Measurements from ENCODE around the gene E2F4. TPM values are rescaled to one million over a fixed set of nuclear protein-coding genes. Genes with fewer than 3 reads are reported as not detected.

The E2F4 gene
- total and polyA plus RNA-seq, 2 donors (not counting 1 experiment from before 2014, with no cell fraction given): 106 to 188 TPM

DNA sequence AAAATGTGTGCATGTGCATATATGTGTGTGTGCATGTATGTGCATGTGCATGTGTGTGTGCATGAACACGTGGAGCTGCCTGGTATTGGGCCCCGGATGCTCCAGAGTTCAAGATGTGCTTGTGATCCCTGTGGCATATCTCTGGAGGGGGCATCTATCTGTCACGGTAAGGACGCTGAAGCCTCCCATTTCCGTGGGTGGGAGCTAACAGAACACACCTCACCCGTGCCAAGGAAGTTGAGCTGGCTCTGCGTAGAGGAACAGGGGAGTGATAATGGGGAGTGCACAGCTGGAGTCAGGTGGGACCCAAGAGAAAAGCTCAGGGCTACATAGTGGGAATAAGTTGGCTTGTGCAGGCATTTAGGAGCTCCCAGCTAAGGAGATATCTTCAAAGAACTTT, 19.7 kb downstream of the E2F4 start:
- H3K36me3 ChIP-seq (replicated peaks in 1 of 2; ENCODE audit: control extremely low read depth in 1 of 2, control insufficient read depth in 1 of 2, extremely low read depth in 1 of 2, insufficient read depth in 2 of 2, low read length in 1 of 2): no peaks in the 10 kb centered on the region
- no peaks in the 10 kb centered on the region for H4K20me1 ChIP-seq (ENCODE audit: control insufficient read depth, insufficient read depth, low read length, poor library complexity, severe bottlenecking)
- no peaks in the 10 kb centered on the region for H3K4me1 ChIP-seq (ENCODE audit: control insufficient read depth in 2 of 2, insufficient read depth in 2 of 2, low read length in 2 of 2)
- H2AFZ ChIP-seq (ENCODE audit: insufficient read depth, low read depth, low read length, poor library complexity, severe bottlenecking): no peak overlapping the region
- POLR2A ChIA-PET: interaction anchor here (0.7 kb wide), 1 partner anchor 186 kb away, joined by 3 read pairs; no protein-coding TSS in a partner anchor
- H3K27ac ChIP-seq (ENCODE audit: low read length in 2 of 2): no peak overlapping the region
- H3K4me3 Mint-ChIP-seq: no peak overlapping the region
- no peaks in the 10 kb centered on the region for H3K4me1 Mint-ChIP-seq
- no peak overlapping the region for H3K9ac ChIP-seq (ENCODE audit: low read length)
- no peaks in the 10 kb centered on the region for H3K27me3 Mint-ChIP-seq
- H3K9me3 Mint-ChIP-seq (ENCODE audit: insufficient read depth): no peaks in the 10 kb centered on the region
- H3K4me2 ChIP-seq (replicated peaks; ENCODE audit: low read depth, low read length, poor library complexity, severe bottlenecking): no peak overlapping the region
- no peaks in the 10 kb centered on the region for H3K9me3 ChIP-seq (ENCODE audit: control extremely low read depth in 1 of 3, control insufficient read depth in 2 of 3, insufficient read depth in 1 of 3, low read length in 2 of 3)
- TF ChIP-seq, protein P1, sequence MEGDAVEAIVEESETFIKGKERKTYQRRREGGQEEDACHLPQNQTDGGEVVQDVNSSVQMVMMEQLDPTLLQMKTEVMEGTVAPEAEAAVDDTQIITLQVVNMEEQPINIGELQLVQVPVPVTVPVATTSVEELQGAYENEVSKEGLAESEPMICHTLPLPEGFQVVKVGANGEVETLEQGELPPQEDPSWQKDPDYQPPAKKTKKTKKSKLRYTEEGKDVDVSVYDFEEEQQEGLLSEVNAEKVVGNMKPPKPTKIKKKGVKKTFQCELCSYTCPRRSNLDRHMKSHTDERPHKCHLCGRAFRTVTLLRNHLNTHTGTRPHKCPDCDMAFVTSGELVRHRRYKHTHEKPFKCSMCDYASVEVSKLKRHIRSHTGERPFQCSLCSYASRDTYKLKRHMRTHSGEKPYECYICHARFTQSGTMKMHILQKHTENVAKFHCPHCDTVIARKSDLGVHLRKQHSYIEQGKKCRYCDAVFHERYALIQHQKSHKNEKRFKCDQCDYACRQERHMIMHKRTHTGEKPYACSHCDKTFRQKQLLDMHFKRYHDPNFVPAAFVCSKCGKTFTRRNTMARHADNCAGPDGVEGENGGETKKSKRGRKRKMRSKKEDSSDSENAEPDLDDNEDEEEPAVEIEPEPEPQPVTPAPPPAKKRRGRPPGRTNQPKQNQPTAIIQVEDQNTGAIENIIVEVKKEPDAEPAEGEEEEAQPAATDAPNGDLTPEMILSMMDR (IDR thresholded peaks at IDR 0.05): no peak
- TF ChIP-seq EZH2 (IDR thresholded peaks at IDR 0.05; ENCODE audit: borderline replicate concordance, insufficient read depth, low read depth, low read length, poor library complexity, severe bottlenecking): no peak
- 98% methylated on average over 7 of the region's 7 CpGs for WGBS (ENCODE audit: insufficient coverage)
- intact Hi-C loops (cut with micrococcal nuclease): no loop called here
- H3K4me3 ChIP-seq (ENCODE audit: control extremely low read depth in 1 of 5, extremely low read depth in 1 of 5, insufficient read depth in 1 of 5, low read depth in 2 of 5, low read length in 4 of 5): no peak overlapping the region
- CTCF ChIA-PET: no interaction called here
- no peak overlapping the region for H3K27ac Mint-ChIP-seq
- H3K27me3 ChIP-seq (replicated peaks in 1 of 4; ENCODE audit: control extremely low read depth in 1 of 4, control insufficient read depth in 3 of 4, insufficient read depth in 4 of 4, low read length in 3 of 4): no peaks in the 10 kb centered on the region
- no peak for ATAC-seq (ENCODE audit: low read depth)
- no peaks in the 10 kb centered on the region for H3K79me2 ChIP-seq (ENCODE audit: control insufficient read depth, insufficient read depth, low read length)
- no peak for DNase-seq

DNA sequence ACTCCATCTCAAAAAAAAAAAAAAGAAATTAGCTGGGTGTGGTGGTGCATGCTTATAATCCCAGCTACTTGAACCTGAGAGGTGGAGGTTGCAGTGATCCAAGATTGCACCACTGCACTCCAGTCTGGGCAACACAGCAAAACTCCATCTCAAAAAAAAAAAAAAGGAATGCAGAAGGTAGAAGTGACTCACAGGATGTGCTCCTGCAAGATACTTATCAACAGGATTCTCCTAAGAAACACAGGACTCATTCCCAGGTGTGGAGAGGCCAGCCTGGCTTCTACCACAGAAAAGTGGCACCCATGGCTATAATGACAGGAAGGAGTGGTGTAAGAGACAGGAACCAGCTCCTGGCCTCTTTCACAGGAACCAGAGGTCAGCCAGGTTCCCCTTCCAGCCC, 20.8 kb downstream of the E2F4 start:
- no peak for DNase-seq
- no peak overlapping the region for H3K4me3 ChIP-seq (ENCODE audit: control extremely low read depth in 1 of 5, extremely low read depth in 1 of 5, insufficient read depth in 1 of 5, low read depth in 2 of 5, low read length in 4 of 5)
- H2AFZ ChIP-seq (ENCODE audit: insufficient read depth, low read depth, low read length, poor library complexity, severe bottlenecking): no peak overlapping the region
- H3K9me3 Mint-ChIP-seq (ENCODE audit: insufficient read depth): no peaks in the 10 kb centered on the region
- no peaks in the 10 kb centered on the region for H3K27me3 Mint-ChIP-seq
- no peaks in the 10 kb centered on the region for H3K27me3 ChIP-seq (replicated peaks in 1 of 4; ENCODE audit: control extremely low read depth in 1 of 4, control insufficient read depth in 3 of 4, insufficient read depth in 4 of 4, low read length in 3 of 4)
- ChIA-PET POLR2A (no interaction called here), CTCF (interaction anchor here (0.6 kb wide), 1 partner anchor 604 kb away, joined by 3 read pairs; no protein-coding TSS in a partner anchor)
- no peaks in the 10 kb centered on the region for H3K79me2 ChIP-seq (ENCODE audit: control insufficient read depth, insufficient read depth, low read length)
- no peak overlapping the region for H3K27ac Mint-ChIP-seq
- H3K4me1 Mint-ChIP-seq: no peaks in the 10 kb centered on the region
- TF ChIP-seq EZH2 (IDR thresholded peaks at IDR 0.05; ENCODE audit: borderline replicate concordance, insufficient read depth, low read depth, low read length, poor library complexity, severe bottlenecking): no peak
- TF ChIP-seq, protein P1 (IDR thresholded peaks at IDR 0.05): no peak
- H4K20me1 ChIP-seq (ENCODE audit: control insufficient read depth, insufficient read depth, low read length, poor library complexity, severe bottlenecking): no peaks in the 10 kb centered on the region
- no peak overlapping the region for H3K27ac ChIP-seq (ENCODE audit: low read length in 2 of 2)
- intact Hi-C loops (cut with micrococcal nuclease): no loop called here
- H3K9ac ChIP-seq (ENCODE audit: low read length): no peak overlapping the region
- no peak overlapping the region for H3K4me3 Mint-ChIP-seq
- no peaks in the 10 kb centered on the region for H3K36me3 ChIP-seq (replicated peaks in 1 of 2; ENCODE audit: control extremely low read depth in 1 of 2, control insufficient read depth in 1 of 2, extremely low read depth in 1 of 2, insufficient read depth in 2 of 2, low read length in 1 of 2)
- H3K9me3 ChIP-seq (ENCODE audit: control extremely low read depth in 1 of 3, control insufficient read depth in 2 of 3, insufficient read depth in 1 of 3, low read length in 2 of 3): no peaks in the 10 kb centered on the region
- H3K4me2 ChIP-seq (replicated peaks; ENCODE audit: low read depth, low read length, poor library complexity, severe bottlenecking): no peak overlapping the region
- no peaks in the 10 kb centered on the region for H3K4me1 ChIP-seq (ENCODE audit: control insufficient read depth in 2 of 2, insufficient read depth in 2 of 2, low read length in 2 of 2)
- no peak for ATAC-seq (ENCODE audit: low read depth)
